ENCODE results near the gene OLFML2B. TPM values are rescaled to one million over a fixed set of nuclear protein-coding genes. Genes with fewer than 3 reads are reported as not detected.

OLFML2B gene
- total RNA-seq, 1 experiment from 2014 or later, result 0.43 TPM

DNA sequence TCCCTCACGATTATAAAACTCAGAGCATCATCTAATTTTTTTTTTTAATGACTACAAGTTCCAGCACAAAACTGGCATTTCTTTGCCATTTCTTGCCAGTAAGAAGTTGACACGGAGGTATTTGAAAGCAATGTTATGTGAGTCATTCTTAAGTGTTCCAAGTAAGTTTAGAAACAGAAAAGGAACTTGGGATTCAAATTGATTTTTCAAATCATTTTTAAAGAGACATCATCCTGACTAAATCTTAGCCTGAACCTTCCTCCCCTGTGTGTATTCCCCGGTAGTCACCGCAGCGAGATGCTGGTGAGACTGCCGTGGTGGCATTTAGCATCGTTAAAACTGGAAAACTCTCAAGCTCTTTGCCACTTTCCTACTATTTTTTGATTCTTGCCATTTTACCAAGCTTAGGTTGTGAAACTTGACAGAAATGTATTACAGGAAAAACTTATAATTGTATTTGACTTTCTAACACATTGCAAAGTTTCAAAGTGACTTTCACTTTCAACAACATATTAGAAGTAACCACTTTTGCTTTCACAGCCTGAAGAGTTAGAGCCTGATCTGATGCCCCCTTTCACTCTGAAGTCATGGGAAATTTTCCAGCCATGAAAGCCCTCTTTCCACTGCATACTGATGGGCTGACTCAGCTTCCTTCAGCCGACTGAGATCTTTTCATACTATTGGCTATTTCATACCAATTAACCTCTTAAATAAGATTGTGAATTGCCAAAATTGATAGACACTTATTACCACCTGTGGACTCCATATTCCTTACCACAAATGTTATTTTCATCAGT lies 61.4 kb downstream of the OLFML2B start:
- POLR2A ChIA-PET, result no interaction called here
- Histone ChIP-seq H3K9me3 (no peaks in the 10 kb centered on the region), H3K4me1 (no peaks in the 10 kb centered on the region), H3K4me3 (ENCODE audit: low read depth, low read length) (no peak overlapping the region), H3K27me3 (replicated peaks; ENCODE audit: control insufficient read depth, insufficient read depth, low read length) (no peaks in the 10 kb centered on the region), H3K36me3 (ENCODE audit: control insufficient read depth, insufficient read depth, low read length) (no peaks in the 10 kb centered on the region)
- H3K27me3 Mint-ChIP-seq (ENCODE audit: insufficient read depth, unreplicated experiment), result no peaks in the 10 kb centered on the region
- H3K4me3 Mint-ChIP-seq (ENCODE audit: unreplicated experiment), result no peak overlapping the region
- DNase-seq, result no peak
- H3K4me1 Mint-ChIP-seq (ENCODE audit: low read depth, unreplicated experiment), result no peaks in the 10 kb centered on the region
- no peaks in the 10 kb centered on the region for H3K9me3 Mint-ChIP-seq (ENCODE audit: unreplicated experiment)
- TF ChIP-seq, protein P1, sequence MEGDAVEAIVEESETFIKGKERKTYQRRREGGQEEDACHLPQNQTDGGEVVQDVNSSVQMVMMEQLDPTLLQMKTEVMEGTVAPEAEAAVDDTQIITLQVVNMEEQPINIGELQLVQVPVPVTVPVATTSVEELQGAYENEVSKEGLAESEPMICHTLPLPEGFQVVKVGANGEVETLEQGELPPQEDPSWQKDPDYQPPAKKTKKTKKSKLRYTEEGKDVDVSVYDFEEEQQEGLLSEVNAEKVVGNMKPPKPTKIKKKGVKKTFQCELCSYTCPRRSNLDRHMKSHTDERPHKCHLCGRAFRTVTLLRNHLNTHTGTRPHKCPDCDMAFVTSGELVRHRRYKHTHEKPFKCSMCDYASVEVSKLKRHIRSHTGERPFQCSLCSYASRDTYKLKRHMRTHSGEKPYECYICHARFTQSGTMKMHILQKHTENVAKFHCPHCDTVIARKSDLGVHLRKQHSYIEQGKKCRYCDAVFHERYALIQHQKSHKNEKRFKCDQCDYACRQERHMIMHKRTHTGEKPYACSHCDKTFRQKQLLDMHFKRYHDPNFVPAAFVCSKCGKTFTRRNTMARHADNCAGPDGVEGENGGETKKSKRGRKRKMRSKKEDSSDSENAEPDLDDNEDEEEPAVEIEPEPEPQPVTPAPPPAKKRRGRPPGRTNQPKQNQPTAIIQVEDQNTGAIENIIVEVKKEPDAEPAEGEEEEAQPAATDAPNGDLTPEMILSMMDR (IDR thresholded peaks at IDR 0.05; ENCODE audit: insufficient read depth in 1 of 2, low read depth in 1 of 2, low read length in 1 of 2, severe bottlenecking in 1 of 2, unreplicated experiment in 1 of 2), result no peak
- peaks cover 5% of the 10 kb centered on the region for H3K36me3 Mint-ChIP-seq (ENCODE audit: insufficient read depth, unreplicated experiment)
- intact Hi-C loops (cut with micrococcal nuclease; ENCODE audit: unreplicated experiment), result no loop called here
- BruUV-seq (replicated peaks), result no TSS peak
- CTCF ChIA-PET, result interaction anchor here (0.6 kb wide), 1 partner anchor 179 kb away, joined by 6 read pairs; no protein-coding TSS in a partner anchor
- no peak overlapping the region for H3K27ac Mint-ChIP-seq (ENCODE audit: unreplicated experiment)

DNA sequence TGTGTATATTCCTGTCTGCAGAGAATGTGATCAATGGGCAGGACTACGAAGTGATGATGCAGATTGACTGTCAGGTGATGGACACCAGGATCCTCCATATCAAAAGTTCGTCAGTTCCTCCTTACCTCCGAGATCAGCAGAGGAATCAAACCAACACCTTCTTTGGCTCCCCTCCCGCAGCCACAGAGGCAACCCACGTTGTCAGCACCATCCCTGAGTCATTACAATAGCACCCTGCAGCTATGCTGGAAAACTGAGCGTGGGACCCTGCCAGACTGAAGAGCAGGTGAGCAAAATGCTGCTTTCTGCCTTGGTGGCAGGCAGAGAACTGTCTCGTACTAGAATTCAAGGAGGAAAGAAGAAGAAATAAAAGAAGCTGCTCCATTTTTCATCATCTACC lies 65.2 kb downstream of the OLFML2B start:
- Mint-ChIP-seq H3K4me1 (ENCODE audit: low read depth, unreplicated experiment) (no peaks in the 10 kb centered on the region), H3K27me3 (ENCODE audit: insufficient read depth, unreplicated experiment) (no peaks in the 10 kb centered on the region), H3K36me3 (ENCODE audit: insufficient read depth, unreplicated experiment) (peaks cover 5% of the 10 kb centered on the region), H3K4me3 (ENCODE audit: unreplicated experiment) (no peak overlapping the region), H3K9me3 (ENCODE audit: unreplicated experiment) (no peaks in the 10 kb centered on the region), H3K27ac (ENCODE audit: unreplicated experiment) (no peak overlapping the region)
- H3K36me3 ChIP-seq (ENCODE audit: control insufficient read depth, insufficient read depth, low read length), result no peaks in the 10 kb centered on the region
- POLR2A ChIA-PET, result no interaction called here
- TF ChIP-seq, protein P1 (IDR thresholded peaks at IDR 0.05; ENCODE audit: insufficient read depth in 1 of 2, low read depth in 1 of 2, low read length in 1 of 2, severe bottlenecking in 1 of 2, unreplicated experiment in 1 of 2), result no peak
- CTCF ChIA-PET, result no interaction called here
- H3K27me3 ChIP-seq (replicated peaks; ENCODE audit: control insufficient read depth, insufficient read depth, low read length), result no peaks in the 10 kb centered on the region
- H3K9me3 ChIP-seq, result no peaks in the 10 kb centered on the region
- intact Hi-C loops (cut with micrococcal nuclease; ENCODE audit: unreplicated experiment), result loop anchor here (10.0 kb wide), 1 partner anchor 76 kb away; no protein-coding TSS in a partner anchor
- no peak overlapping the region for H3K4me3 ChIP-seq (ENCODE audit: low read depth, low read length)
- H3K4me1 ChIP-seq, result no peaks in the 10 kb centered on the region
- BruUV-seq (replicated peaks), result no TSS peak
- DNase-seq, result no peak

DNA sequence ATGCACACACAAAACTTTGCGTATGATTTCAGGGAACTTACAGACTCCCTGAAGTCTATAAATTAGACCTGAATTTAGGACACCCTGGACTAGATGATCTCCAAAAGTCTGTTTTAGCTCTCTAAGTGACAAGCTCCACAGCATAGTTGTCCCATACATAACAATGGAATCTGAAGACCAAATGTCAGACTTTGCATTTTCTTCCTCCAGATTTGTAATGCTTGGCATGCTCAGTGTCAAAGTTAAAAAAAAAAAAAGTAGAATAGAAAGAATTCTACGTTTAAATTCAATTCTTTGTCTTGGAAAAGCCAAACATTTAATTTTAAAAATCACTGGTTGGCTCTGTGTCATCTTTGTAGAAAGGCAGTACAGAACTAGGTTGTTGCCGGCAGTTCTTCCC lies 66.7 kb downstream of the OLFML2B start:
- ChIA-PET CTCF (no interaction called here), POLR2A (no interaction called here)
- no peaks in the 10 kb centered on the region for H3K9me3 ChIP-seq
- H3K36me3 Mint-ChIP-seq (ENCODE audit: insufficient read depth, unreplicated experiment), result peaks cover 7% of the 10 kb centered on the region
- H3K27me3 ChIP-seq (replicated peaks; ENCODE audit: control insufficient read depth, insufficient read depth, low read length), result no peaks in the 10 kb centered on the region
- no peak overlapping the region for H3K4me3 ChIP-seq (ENCODE audit: low read depth, low read length)
- no peak overlapping the region for H3K27ac Mint-ChIP-seq (ENCODE audit: unreplicated experiment)
- no peaks in the 10 kb centered on the region for H3K4me1 ChIP-seq
- H3K4me3 Mint-ChIP-seq (ENCODE audit: unreplicated experiment), result no peak overlapping the region
- TF ChIP-seq, protein P1 (IDR thresholded peaks at IDR 0.05; ENCODE audit: insufficient read depth in 1 of 2, low read depth in 1 of 2, low read length in 1 of 2, severe bottlenecking in 1 of 2, unreplicated experiment in 1 of 2), result no peak
- DNase-seq, result no peak
- H3K27me3 Mint-ChIP-seq (ENCODE audit: insufficient read depth, unreplicated experiment), result no peaks in the 10 kb centered on the region
- H3K4me1 Mint-ChIP-seq (ENCODE audit: low read depth, unreplicated experiment), result no peaks in the 10 kb centered on the region
- no peaks in the 10 kb centered on the region for H3K9me3 Mint-ChIP-seq (ENCODE audit: unreplicated experiment)
- BruUV-seq (replicated peaks), result no TSS peak
- intact Hi-C loops (cut with micrococcal nuclease; ENCODE audit: unreplicated experiment), result loop anchor here (10.0 kb wide), 1 partner anchor 78 kb away; no protein-coding TSS in a partner anchor
- H3K36me3 ChIP-seq (ENCODE audit: control insufficient read depth, insufficient read depth, low read length), result no peaks in the 10 kb centered on the region

All from Caco-2 (cell line).